ENCODE results near the gene SKOR2. TPM values are rescaled to one million over a fixed set of nuclear protein-coding genes. Genes with fewer than 3 reads are reported as not detected.

The SKOR2 gene
- total and polyA plus RNA-seq, 9 of the 15 experiments (the other 6 are each of a cell fraction or from before 2014, with no cell fraction given), result not detected

DNA sequence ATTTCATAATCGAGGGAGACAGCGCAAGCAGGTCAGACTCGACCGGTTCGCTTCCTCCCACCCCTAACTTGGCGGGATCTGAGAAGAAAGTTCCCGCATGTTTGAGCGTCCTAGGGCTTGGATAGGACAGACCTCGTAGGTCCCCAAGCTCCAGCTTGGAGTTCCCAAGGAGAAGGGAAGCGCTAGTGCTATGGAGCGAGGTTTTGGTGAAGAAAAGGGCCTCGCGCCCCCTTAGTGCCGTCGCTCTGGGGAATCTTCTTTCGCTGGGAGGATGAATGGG lies 11.6 kb upstream of the SKOR2 start:
- no peak overlapping the region for H2AFZ ChIP-seq (ENCODE audit: low read depth, low read length)
- ATAC-seq (no peak), DNase-seq (ENCODE audit: extremely low read depth in 1 of 4, low spot score in 3 of 4) (no peak), FAIRE-seq (no peak)
- WGBS (ENCODE audit: insufficient coverage, low coverage, missing lambda C conversion rate), result 22% methylated on average over 13 of the region's 16 CpGs
- no peaks in the 10 kb centered on the region for H3K9me3 ChIP-seq (replicated peaks; ENCODE audit: control insufficient read depth, insufficient read depth, low read depth, low read length)
- POLR2A ChIA-PET, result no interaction called here
- no peaks in the 10 kb centered on the region for H3K9me1 ChIP-seq (ENCODE audit: control insufficient read depth, insufficient read depth, low read length)
- intact Hi-C loops (cut with micrococcal nuclease) (no loop called here), in situ Hi-C loops (cut with MboI) (no loop called here)
- H3K4me2 ChIP-seq (ENCODE audit: insufficient read depth, low read length), result no peak overlapping the region
- no peaks in the 10 kb centered on the region for H3K36me3 ChIP-seq (ENCODE audit: control insufficient read depth, insufficient read depth, low read length)
- H3K9ac ChIP-seq (ENCODE audit: insufficient read depth in 1 of 2, low read depth in 2 of 2, low read length in 2 of 2), result no peak overlapping the region
- no peaks in the 10 kb centered on the region for H4K20me1 ChIP-seq (replicated peaks; ENCODE audit: control insufficient read depth, insufficient read depth, low read length)
- BruUV-seq (replicated peaks), result no TSS peak
- H3K27ac ChIP-seq (ENCODE audit: extremely low read depth, low read depth, low read length), result no peak overlapping the region
- TF ChIP-seq ZNF76 (CRISPR knock-in tag; IDR thresholded peaks at IDR 0.05; ENCODE audit: borderline replicate concordance) (no peak), CTCF (IDR thresholded peaks at IDR 0.05 in 2 of 3, conservative IDR thresholded peaks at IDR 0.05 in 1 of 3; ENCODE audit: insufficient read depth in 2 of 3, low read depth in 1 of 3, low read length in 3 of 3) (peak in 1 of 3 experiments; percentile 33; a peak in 1 of 6 replicates)
- H3K4me3 ChIP-seq, result no peak overlapping the region
- peaks cover 0 to 23% of the 10 kb centered on the region in 2 experiments; a peak in 2 of 5 replicates for H3K27me3 ChIP-seq (ENCODE audit: control insufficient read depth in 2 of 2, insufficient read depth in 2 of 2, low read length in 2 of 2)
- no peaks in the 10 kb centered on the region for H3K79me2 ChIP-seq (ENCODE audit: control insufficient read depth, insufficient read depth, low read length)
- H3K4me1 ChIP-seq (replicated peaks in 1 of 2; ENCODE audit: control insufficient read depth in 2 of 2, insufficient read depth in 2 of 2, low read length in 2 of 2), result peaks cover 0 to 10% of the 10 kb centered on the region in 2 experiments; a peak in 2 of 5 replicates
- CTCF ChIA-PET (ENCODE audit: low intra/inter-chr PET ratio), result no interaction called here
